H1 (cell line): ENCODE data around the gene DCBLD1. TPM values are rescaled to one million over a fixed set of nuclear protein-coding genes. Genes with fewer than 3 reads are reported as not detected.

ENCODE experiments used
- HDAC2 ChIP-seq, 2 experiments: fragments of 300-600 bp in 1 of 2; sonication (generic) in 1 of 2; IDR thresholded peaks; 2 replicates each; pipeline ENCODE4 v1.6.1; 2011 to 2012; ENCODE audit warnings: low read depth in 2 of 2, low read length in 2 of 2, mild to moderate bottlenecking in 2 of 2, moderate library complexity in 2 of 2, borderline replicate concordance in 1 of 2, inconsistent platforms in 1 of 2
- MAX ChIP-seq: IDR thresholded peaks from 2 replicates; pipeline ENCODE4 v1.6.1; 2012; ENCODE audit warnings: inconsistent platforms
- TAF1 ChIP-seq: IDR thresholded peaks from 2 replicates; pipeline ENCODE4 v1.6.1; 2011; ENCODE audit warnings: mild to moderate bottlenecking, low read depth, low read length
- polyA plus RNA-seq, 7 experiments: library from polyadenylated mRNA; depleted of rRNA in 3 of 7; stranded (reverse) in 5 of 7; unstranded in 2 of 7; fragments of >200 nt in 5 of 7; fragments of 200-250 nt in 2 of 7; gene quantifications; 1 replicate in 5 of 7; 2 replicates in 1 of 7; 4 replicates in 1 of 7; pipeline versions ENCODE4 v1.2.1 to v1.2.3, GENCODE V29; 2011 to 2013; ENCODE audit warnings: missing spikeins in 2 of 7, mixed read lengths in 2 of 7
- total RNA-seq: library from RNA; stranded (reverse); fragmentation: NEBNext Ultra II Directional; extraction: Animal tissue kit (Norgen Biotek cat#: 25700); gene quantifications from 2 replicates; pipeline ENCODE4 v1.2.1, GENCODE V29; 2021

DCBLD1 gene
- total and polyA plus RNA-seq, 2 of the 8 experiments (the other 6 are each of a cell fraction or from before 2014, with no cell fraction given) = 3.9 to 11.2 TPM

GRCh38 chr6:117546674-117547073 is 64.2 kb downstream of the DCBLD1 start (continued):
- TF ChIP-seq HDAC2 (IDR thresholded peaks at IDR 0.05; ENCODE audit: borderline replicate concordance in 1 of 2, low read depth in 2 of 2, low read length in 2 of 2) (no peak), TAF1 (no peak), MAX (no peak)
- TF ChIP-seq, all 59 proteins: peak for 0
